GM21723 (cell line): ENCODE data around the gene NRXN2.

ENCODE experiments used
- ATAC-seq: cut with Tn5 transposase; IDR thresholded peaks from one replicate; pipeline ENCODE4 v1.9.1; 2021; ENCODE audit warnings: mild to moderate bottlenecking, moderate library complexity; ENCODE audit not compliant: unreplicated experiment

Gene NRXN2

GRCh38 chr11:64632654-64633053, 90.3 kb downstream of the NRXN2 start:
- no peak for ATAC-seq

GRCh38 chr11:64632237-64632636, 90.8 kb downstream of the NRXN2 start:
- ATAC-seq: no peak

DNA sequence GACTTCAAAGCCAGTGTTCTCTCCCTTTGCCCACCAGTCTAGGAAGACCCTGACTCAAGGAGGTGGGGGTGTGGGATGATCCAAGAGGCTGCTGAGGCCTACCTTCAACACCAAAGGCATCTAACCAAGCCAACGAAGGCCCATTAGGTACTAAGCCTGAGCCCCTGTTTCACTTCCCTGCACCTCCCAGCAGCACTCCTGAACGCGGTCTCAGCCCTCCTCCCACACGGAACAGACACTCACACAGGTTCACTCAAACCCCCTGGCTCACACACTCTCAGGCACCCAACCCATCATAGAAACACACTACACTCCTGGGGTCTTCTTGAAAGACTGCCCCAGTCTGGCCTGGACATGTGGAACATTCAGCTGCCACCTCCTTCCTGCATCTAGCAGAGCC, 91.3 kb downstream of the NRXN2 start:
- ATAC-seq: no peak

GRCh38 chr11:64629796-64630562, 93.0 kb downstream of the NRXN2 start:
- ATAC-seq: no peak

GRCh38 chr11:64629103-64629502, 93.9 kb downstream of the NRXN2 start:
- no peak for ATAC-seq

DNA sequence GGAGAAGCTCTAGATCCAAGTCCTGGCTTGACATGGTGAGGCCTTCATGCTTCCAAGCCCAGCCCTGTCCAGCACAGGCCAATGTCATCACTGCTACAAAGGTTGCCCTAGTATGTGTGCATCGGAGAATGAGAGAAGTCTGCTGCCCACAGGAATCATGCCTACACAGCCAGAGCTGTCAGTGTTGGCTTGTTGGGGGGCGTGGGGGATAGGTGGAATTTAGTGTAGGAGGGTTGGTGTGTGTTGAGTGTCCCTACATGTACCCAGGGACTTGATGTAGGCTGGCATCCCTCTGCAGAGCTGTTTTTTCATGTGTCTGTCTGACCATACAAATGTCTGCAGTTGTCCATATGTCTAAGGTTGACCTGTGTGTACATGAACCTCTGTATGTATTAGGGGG, 94.4 kb downstream of the NRXN2 start:
- ATAC-seq: no peak

DNA sequence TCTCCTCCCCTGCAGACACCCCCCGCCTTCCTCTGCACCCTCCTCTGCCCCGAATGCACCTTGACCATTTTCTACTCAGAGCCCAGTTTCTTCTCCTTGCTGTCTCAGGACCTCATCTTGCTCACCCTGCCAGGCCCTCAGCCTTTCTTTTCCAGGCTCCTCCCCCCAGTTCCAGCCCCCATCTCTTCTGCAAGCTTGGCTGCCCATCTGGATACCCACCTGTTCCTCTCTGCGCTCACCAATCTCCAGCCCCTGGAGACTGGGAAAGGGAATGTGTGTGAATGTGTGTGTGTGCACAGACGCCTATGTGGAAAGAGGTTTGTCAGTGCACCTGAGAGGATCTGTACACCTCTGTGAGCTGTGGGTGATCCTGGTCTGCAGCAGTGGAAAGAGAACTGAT, 95.6 kb downstream of the NRXN2 start:
- no peak for ATAC-seq

DNA sequence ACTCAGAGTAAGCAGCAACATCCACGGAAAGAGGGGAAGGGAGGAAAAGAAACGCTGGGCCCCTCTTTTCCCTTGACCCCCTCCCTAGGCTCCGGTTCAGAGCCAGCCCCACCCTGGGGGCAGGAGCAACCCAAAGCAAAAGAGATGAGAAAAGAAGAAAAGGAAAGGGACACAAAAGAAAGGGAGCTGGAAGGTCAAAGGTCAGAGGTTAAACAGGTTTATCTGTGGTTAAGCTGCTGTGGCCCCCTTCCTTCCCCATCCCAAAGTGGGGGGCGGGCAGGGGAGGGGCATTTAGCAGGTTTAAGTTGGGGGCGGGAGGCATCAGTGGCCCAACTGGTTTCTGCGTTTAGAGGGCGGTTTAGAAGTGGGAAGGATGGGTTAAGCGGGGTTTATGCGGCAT, 96.4 kb downstream of the NRXN2 start:
- no peak for ATAC-seq

GRCh38 chr11:64624883-64625481, 98.0 kb downstream of the NRXN2 start:
- no peak for ATAC-seq

DNA sequence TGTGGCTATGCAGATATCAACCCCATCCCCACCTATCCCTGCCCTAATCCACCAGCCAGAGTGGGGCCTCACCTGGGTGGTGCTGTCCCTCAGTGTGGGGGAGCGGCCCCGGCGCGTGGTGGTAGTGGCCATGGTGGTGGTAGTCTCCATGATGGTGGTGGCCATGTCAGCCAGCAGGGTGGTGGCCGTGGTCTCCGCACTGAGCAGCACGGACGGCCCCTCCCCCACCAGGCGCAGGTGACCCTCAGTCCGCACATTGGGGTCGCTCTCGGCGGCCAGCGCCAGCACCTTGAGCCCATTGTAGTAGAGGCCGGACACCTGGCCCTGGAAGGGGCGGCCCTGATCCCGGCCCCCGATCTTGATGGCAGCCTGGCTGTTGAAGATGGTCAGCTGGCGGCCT, 100.3 kb downstream of the NRXN2 start:
- no peak for ATAC-seq

DNA sequence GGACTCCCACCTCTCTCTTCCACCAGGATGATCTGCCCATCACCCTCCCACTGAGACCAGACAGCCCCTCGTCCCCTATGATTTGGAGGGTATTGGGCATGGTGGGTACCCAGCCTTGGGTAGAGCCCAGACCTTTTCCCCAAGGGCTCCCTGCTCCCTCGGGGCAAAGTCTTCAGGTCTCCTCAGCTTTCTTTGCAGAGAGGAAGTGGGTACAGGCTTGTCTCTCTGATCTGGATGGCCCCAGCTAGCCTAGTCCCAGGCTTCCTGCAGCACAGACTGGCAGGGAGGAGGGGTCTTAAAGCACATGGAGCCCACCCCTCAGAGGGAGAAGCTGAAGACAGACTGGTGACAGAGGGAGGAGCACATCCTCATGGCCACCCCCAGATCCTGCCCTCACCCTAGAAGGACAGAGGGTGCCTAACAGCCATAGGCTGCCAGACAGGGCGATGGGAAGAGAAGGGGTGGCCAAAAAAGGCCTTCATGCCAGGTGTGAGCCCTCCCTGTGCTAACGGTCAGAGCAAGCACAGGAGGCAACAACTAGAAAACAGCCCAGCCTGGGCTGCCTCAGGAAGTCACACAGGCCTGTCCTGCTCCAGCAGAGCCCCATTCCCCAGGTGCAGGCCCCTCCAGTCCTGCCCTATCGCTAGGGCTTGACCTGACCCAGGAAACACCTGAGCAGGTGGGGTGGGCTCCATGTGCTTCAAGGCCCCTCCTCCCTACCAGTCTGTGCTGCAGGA, 101.5 kb downstream of the NRXN2 start:
- no peak for ATAC-seq

DNA sequence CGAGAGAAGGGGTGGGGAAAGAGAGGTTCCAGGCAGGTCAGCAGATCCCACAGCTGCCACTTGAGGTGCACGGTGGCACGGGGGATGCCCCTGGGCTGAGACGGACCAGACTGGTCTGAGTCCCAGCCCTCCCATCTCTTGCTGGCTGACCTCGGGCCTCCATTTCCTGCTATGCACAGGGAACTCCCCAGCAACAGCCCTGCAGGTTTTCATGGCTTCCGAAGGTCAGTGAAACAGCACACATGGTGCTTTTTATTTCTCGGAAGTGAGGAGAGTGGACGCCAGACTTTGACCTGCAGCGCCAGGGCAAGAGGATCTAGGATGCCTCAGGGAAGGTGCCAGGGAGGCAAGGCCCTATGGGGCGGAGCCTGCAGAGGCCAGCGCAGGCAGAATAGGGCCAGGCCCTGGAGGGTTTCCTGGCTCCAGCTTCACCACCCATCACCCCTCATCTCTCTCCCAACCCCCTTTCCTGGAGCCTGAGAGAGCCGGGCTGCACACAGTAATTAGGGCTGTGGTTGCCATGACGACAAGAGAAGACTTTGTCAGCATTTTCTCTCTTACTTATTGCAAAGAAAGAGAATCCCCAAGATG, 102.5 kb downstream of the NRXN2 start:
- no peak for ATAC-seq

DNA sequence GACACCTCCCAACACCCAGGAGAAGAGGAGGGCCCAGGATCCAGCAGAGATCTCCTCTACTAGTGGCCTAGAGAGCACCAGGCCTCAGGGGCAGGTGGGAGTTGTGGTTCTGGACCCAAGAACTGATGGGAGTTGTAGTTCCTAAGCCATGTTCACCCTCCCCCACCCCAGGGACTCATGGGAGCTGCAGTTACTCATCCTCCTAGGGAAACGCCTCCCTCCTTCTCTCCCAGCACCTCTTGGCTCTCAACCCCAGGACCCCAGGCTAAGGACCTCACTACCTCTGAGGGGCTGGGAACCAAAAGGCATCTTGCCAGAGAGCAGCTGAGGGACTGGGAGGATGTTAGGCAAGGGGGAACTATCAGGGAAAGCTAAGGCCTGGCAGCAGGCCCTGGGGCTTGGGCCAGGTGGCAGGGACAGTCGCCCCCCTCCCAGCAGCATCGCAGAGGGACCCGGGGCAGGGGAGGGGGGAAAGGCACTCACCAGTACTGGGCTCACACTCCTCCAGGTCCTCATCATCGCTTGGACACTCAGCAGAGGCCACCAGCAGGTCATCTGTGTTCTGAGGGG, 103.1 kb downstream of the NRXN2 start:
- no peak for ATAC-seq

GRCh38 chr11:64619196-64619595, 103.8 kb downstream of the NRXN2 start:
- no peak for ATAC-seq

DNA sequence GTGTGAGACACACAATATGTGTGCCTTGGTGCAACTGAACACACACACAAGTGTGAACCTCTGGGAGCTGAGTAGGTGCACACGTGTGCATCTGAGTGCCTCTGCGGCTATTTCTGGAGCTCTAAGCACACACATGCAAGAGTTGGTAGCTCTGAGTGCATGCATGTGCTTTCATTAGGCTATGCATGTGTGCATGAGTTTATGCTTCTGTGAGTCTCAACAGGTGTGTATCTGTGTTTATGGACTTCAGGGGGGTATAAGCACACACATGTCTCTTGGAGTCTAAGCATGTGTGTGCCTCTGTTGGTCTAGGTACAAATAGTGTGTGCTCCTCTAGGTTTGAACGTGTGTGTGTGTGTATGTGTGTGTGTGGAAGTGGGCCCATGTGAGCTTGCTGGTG, 106.2 kb downstream of the NRXN2 start:
- ATAC-seq: no peak

GRCh38 chr11:64614917-64615316, 108.1 kb downstream of the NRXN2 start:
- no peak for ATAC-seq

- ATAC-seq: no peak
Observed at GRCh38 chr11:64613648-64614047, 109.3 kb downstream of the NRXN2 start.

- no peak for ATAC-seq
Observed at GRCh38 chr11:64611869-64612646, 110.9 kb downstream of the NRXN2 start.

GRCh38 chr11:64611176-64611575, 111.8 kb downstream of the NRXN2 start:
- no peak for ATAC-seq

DNA sequence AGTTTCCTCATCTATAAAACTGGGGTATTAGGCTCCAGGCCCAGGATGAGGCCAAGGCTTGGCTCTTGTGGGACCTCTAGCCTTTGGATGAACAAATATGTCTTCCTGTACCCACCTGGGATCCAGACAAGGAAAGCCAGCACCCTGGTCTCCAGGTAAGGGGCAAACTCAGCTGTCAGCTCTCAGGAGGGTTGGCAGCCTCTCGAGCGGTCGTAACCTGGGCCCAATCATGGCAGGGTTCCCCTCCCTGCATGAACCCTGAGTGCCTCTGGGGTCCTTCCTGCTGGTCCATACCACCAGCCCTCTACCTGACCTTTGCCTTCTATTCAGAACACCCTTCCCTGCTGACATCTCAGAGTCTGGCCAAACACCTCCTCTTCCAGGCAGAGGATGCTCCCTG, 112.4 kb downstream of the NRXN2 start:
- ATAC-seq: no peak
